Neuron (in vitro differentiated cells): ENCODE data around the gene MKKS.

Experiments used
- H2AFZ ChIP-seq: one replicate; pipeline ENCODE4 v1.6.1; 2013; ENCODE audit warnings: low read depth, mild to moderate bottlenecking, inconsistent platforms, low read length, moderate library complexity
- H3K27me3 ChIP-seq: one replicate; pipeline ENCODE4 v1.6.1; 2013; ENCODE audit warnings: low read length; ENCODE audit not compliant: insufficient read depth
- H3K36me3 ChIP-seq: one replicate; pipeline ENCODE4 v1.6.1; 2013; ENCODE audit warnings: low read length; ENCODE audit not compliant: insufficient read depth
- H3K4me1 ChIP-seq: one replicate; pipeline ENCODE4 v1.6.1; 2013; ENCODE audit warnings: low read length; ENCODE audit not compliant: insufficient read depth
- H3K4me3 ChIP-seq: 2 replicates; pipeline ENCODE4 v1.5.1; 2013; ENCODE audit warnings: mild to moderate bottlenecking, low read length, moderate library complexity
- H3K9me3 ChIP-seq: one replicate; pipeline ENCODE4 v1.6.1; 2013; ENCODE audit warnings: low read length

Gene MKKS

DNA sequence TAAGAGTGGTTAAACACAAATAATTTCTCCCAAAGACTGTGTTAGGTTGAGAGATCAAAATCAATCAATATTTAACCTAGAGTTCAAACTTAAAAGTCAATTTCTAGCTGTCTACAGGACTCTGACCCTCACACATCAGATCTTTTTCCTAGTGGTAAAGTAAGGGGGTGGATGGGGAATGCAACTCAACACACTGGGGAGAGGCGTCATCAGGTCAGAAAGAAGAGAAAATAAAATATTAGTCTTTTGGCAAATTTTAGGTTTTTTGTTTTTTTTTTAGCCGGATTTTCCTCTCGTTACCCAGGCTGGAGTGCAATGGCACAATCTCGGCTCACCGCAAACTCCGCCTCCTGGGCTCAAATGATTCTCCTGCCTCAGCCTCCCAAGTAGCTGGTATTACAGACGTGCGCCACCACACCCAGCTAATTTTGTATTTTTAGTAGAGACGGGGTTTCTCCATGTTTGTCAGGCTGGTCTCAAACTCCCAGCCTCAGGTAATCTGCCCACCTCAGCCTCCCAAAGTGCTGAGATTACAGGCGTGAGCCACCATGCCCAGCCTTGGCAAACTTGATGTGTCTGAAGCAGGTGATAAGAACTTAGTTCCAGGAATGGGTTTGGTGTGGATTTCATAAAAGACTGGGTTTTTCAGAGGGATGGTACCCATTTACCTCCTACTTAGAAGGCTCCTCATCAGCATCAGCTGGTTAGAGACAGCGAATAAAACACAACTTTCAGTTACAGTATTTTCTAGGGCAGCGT is 65.9 kb downstream of the MKKS start:
- no peaks in the 10 kb centered on the region for H3K36me3 ChIP-seq
- no peak overlapping the region for H3K4me3 ChIP-seq
- H3K27me3 ChIP-seq = no peaks in the 10 kb centered on the region
- no peaks in the 10 kb centered on the region for H3K9me3 ChIP-seq
- no peak overlapping the region for H2AFZ ChIP-seq
- H3K4me1 ChIP-seq = no peaks in the 10 kb centered on the region

DNA sequence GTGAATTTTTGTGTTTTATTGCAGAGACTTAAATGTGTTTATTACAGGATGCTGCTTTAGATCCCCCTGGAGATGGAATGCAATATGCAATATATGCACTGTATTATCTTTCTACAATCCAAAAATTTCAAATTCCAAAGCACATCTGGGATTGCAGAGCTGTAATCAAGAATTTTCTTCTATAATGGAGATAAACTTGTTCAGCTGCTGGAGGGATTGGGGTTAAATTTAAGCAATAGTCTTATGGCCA is 66.4 kb downstream of the MKKS start:
- Histone ChIP-seq H2AFZ (no peak overlapping the region), H3K4me1 (no peaks in the 10 kb centered on the region), H3K4me3 (no peak overlapping the region), H3K36me3 (no peaks in the 10 kb centered on the region), H3K27me3 (no peaks in the 10 kb centered on the region), H3K9me3 (no peaks in the 10 kb centered on the region)

DNA sequence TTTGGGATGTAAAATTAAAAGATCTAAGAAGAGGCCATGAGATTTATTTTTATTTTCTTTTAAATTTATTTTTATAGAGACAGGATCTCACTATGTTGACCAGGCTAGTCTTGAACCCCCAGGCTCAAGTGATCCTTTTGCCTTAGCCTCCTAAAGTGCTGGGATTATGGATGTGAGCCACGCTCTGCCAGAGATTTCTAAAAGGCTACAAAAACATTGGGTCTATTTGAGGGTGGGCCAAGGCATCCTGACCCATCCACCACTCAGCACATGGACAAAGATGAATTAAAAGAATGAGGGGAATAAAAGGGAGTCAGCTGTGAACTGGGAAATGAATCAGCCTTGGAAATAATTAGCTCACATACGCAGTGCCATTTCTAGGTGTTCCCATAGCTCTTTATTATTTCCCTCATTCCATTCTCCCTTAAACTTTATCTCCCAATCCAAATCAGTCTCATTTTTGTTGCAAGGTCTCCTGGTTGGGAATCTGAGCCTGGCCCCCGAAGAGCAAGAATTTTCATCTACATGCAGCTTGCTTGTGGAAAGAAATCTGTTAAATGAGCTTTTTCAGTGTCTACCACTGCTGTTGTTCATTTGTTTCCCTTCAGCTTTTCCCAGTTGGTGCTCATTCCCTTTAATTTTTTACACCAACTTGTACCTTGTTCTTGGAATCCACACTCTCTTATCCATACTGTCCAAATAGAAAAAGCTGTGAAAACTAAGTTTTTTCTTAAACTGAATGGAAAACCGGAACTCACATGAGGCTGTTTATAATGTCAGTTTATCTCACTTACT is 66.9 kb downstream of the MKKS start:
- H3K4me3 ChIP-seq = no peak overlapping the region
- H3K36me3 ChIP-seq = no peaks in the 10 kb centered on the region
- H3K4me1 ChIP-seq = no peaks in the 10 kb centered on the region
- no peak overlapping the region for H2AFZ ChIP-seq
- no peaks in the 10 kb centered on the region for H3K27me3 ChIP-seq
- no peaks in the 10 kb centered on the region for H3K9me3 ChIP-seq

DNA sequence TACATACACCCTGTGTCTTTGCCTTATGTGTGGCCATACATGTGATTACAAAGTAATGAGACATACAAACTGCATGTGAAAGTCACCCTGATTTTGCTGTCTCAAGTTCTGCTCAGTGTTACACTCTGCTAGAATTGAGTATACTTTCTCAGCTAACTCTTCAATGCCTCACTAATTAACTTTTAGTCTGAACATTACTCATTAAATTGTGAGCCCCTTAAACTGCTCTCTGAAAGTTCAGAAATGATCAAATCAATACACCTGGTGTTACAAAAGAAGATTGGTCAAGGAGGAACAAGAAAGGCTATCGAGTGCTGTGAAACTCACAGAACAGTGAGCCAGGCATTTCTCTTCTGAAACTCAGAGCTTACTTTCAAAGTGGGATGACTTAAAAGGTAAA is 71.3 kb downstream of the MKKS start:
- H3K36me3 ChIP-seq = no peaks in the 10 kb centered on the region
- H3K4me3 ChIP-seq = no peak overlapping the region
- H2AFZ ChIP-seq = no peak overlapping the region
- no peaks in the 10 kb centered on the region for H3K9me3 ChIP-seq
- no peaks in the 10 kb centered on the region for H3K27me3 ChIP-seq
- no peaks in the 10 kb centered on the region for H3K4me1 ChIP-seq

DNA sequence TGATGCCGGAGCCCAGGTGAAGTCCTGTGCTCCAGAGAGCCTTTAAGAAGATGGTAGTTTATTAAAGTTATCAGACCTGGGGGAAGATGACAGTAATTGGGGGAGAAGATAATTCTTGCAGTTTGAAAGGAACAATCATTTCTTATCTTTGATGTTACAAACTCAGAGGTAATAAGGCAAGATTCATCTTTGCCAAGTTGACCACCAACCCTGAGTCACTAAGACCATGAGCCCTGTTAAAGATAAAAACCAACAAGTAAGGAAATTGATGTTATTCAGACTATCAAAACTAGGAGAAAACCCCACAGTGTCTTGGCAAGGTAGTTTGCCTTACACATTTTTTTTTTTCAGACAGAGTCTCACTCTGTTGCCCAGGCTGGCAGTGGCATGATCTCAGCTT is 73.1 kb downstream of the MKKS start:
- Histone ChIP-seq H3K4me3 (no peak overlapping the region), H3K9me3 (no peaks in the 10 kb centered on the region), H2AFZ (no peak overlapping the region), H3K36me3 (no peaks in the 10 kb centered on the region), H3K27me3 (no peaks in the 10 kb centered on the region), H3K4me1 (no peaks in the 10 kb centered on the region)

DNA sequence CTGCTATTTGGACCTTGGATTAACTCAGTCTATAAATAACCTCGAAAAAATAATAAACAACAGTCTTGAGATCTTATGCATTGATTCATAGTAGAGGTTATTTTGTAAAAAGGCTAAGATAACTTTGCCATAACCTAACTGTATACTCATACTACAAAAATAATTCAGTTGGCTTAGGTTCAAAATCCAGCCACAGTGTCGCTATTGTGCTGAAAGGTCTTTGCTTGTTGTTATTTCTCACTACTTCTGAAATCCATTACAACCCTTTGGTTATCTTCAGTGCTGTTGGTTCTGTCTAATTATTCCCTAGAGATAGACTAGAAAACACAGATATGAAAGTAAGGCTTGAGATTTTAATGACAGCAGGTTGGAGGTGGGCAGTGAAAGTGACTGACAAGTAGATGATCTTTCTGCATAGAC is 74.4 kb downstream of the MKKS start:
- no peak overlapping the region for H3K4me3 ChIP-seq

DNA sequence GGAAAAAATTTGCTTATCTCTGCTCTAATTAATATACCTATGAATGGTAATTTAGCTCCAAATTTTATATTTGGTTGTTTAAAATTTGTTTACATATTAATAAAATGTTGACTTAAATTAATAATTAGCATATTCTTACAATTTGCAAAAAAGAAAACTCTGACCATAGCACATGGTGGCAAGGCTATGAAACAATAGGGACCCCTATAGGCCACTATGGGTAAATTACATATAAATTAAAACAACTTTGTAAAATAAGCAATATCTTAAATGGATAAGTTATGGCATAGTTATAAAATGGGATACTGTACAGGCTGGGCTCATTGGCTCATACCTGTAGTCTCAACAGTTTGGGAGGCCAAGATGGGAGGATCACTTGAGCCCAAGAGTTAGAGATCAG is 76.0 kb downstream of the MKKS start:
- Histone ChIP-seq H3K4me3 (no peak overlapping the region), H2AFZ (no peak overlapping the region)

More for the DNA sequence above, 74.4 kb downstream of the MKKS start:
- Histone ChIP-seq H3K27me3 (no peaks in the 10 kb centered on the region), H2AFZ (no peak overlapping the region), H3K9me3 (no peaks in the 10 kb centered on the region), H3K36me3 (no peaks in the 10 kb centered on the region), H3K4me1 (no peaks in the 10 kb centered on the region)

DNA sequence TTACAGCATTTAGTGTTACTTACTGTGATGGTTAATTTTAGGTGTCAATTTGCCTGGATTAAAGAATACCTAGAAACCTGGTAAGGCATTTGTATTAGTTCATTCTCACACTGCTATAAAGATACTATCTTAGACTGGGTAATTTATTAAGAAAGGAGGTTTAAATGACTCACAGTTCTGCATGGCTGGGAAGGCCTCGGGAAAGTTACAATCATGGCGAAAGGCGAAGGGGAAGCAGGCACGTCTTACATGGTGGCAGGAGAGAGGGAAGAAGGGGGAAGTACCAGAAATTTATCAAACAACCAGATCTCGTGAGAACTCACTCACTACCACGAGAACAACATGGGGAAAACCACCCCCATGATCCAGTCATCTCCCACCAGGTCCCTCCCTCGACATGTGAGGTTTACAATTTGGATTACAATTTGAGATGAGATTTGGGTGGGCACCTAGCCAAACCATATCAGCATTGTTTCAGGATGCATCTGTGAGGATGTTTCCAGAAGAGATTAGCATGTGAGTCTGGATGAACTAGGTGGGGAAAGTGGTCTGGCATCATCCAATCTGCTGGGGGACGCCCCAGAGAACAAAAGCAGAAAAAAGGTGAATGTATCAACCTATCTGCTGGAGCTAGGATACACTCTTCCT is 76.8 kb downstream of the MKKS start:
- no peak overlapping the region for H3K4me3 ChIP-seq
- peaks cover 14% of the 10 kb centered on the region for H3K4me1 ChIP-seq
- no peaks in the 10 kb centered on the region for H3K9me3 ChIP-seq
- H3K27me3 ChIP-seq = no peaks in the 10 kb centered on the region
- no peak overlapping the region for H2AFZ ChIP-seq
- H3K36me3 ChIP-seq = no peaks in the 10 kb centered on the region

More for the DNA sequence above, 76.0 kb downstream of the MKKS start:
- H3K36me3 ChIP-seq = no peaks in the 10 kb centered on the region
- no peaks in the 10 kb centered on the region for H3K27me3 ChIP-seq
- no peaks in the 10 kb centered on the region for H3K9me3 ChIP-seq
- H3K4me1 ChIP-seq = peaks cover 7% of the 10 kb centered on the region

DNA sequence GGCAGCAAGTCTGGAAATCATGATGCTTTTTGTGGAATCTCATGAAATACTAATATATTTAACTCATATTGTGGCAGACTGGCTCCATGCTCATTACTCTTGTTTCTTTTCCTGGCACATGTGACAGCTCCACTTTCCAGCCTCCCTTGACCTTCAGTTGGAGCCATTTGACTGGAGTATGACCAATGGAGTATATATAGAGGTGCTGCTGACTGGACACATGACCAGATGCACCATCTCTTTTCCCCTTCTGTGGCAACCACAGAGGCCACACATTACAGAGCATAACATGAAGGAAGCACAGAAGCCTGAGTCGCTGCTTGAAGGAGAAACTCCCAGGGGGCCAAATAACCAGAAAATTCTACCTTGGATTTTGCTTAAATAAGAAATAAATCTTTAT is 77.4 kb downstream of the MKKS start:
- Histone ChIP-seq H3K36me3 (no peaks in the 10 kb centered on the region), H3K27me3 (no peaks in the 10 kb centered on the region), H3K4me3 (no peak overlapping the region), H2AFZ (no peak overlapping the region), H3K4me1 (peaks cover 14% of the 10 kb centered on the region), H3K9me3 (no peaks in the 10 kb centered on the region)

DNA sequence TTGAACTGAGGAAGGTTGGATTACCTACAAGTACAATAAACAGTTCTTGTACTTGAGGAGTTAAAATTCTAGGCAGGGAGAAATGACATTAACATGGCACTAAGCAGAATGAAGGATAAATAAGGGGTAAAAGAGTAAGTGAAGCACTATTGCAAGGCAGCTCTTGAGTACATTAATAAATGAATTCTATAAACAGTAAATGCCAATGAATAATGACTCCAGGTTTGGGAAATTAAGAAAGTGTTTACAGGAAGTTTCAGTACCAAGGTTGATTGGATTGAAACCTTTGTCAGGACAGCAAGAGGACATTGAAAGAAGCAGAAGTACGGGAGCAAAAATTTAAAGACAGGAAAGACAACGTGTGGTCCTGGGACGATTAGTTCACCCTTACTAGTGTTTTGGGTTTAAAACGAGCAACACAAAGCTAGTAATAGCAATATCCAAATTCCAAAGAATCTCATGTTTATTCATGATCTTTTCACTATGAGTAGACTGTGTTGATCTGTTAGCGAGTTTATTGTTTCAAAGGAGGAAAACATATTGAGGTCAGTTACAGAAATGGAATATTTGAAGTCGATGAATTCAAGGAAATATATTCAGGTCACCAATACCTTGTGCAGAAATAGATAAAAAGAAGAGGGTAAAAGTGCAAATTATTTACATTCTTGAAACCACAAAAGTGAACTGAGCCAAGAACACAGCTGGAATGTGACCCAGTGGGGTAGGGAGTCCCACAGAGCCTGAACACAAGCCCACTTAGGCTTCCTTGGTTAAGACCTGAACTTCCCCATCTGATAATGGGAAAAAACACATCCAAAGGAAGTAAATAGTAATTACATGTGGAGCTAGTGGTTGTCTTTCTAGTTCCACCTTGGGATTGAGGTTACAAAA is 80.8 kb downstream of the MKKS start:
- Histone ChIP-seq H3K9me3 (no peaks in the 10 kb centered on the region), H2AFZ (no peak overlapping the region), H3K4me3 (no peak overlapping the region), H3K4me1 (peaks cover 14% of the 10 kb centered on the region), H3K27me3 (no peaks in the 10 kb centered on the region), H3K36me3 (no peaks in the 10 kb centered on the region)
